ENCODE data around the gene ITLN2.

ITLN2 gene

GRCh38 chr1:160997323-160998038, 42.9 kb upstream of the ITLN2 start:
- ChIA-PET CTCF (interaction anchor here (0.5 to 4.3 kb wide), 24 partner anchors 9 to 216 kb away, joined by 3 to 60 read pairs (median 4); partner anchors contain the start of genes F11R, KLHDC9 and USF1), POLR2A (interaction anchor here (0.8 to 3.3 kb wide), 5 partner anchors 24 to 136 kb away, joined by 3 to 15 read pairs (median 5); partner anchors contain the start of genes F11R and USF1)
- Histone ChIP-seq H3K4me3 (ENCODE audit: low read depth, low read length) (no peak overlapping the region), H3K9me3 (ENCODE audit: control insufficient read depth, insufficient read depth, low read depth, low read length) (no peaks in the 10 kb centered on the region), H3K27ac (ENCODE audit: extremely low read depth, low read depth, low read length) (no peak overlapping the region), H3K4me1 (ENCODE audit: control insufficient read depth, insufficient read depth, low read length) (peaks cover 5% of the 10 kb centered on the region), H3K36me3 (ENCODE audit: control insufficient read depth in 2 of 2, insufficient read depth in 1 of 2, low read length in 2 of 2) (peaks cover 5 to 48% of the 10 kb centered on the region in 2 experiments)
- TF ChIP-seq ZNF2 (tag by site-specific recombination; IDR thresholded peaks at IDR 0.05) (0 out of 2 replicates have a peak, but pooled peaks have one; percentile 28), ZNF133 (tag by site-specific recombination; IDR thresholded peaks at IDR 0.05) (peak; percentile 99), YY2 (tag by site-specific recombination; IDR thresholded peaks at IDR 0.05) (no peak), CTCF (tag by site-specific recombination; IDR thresholded peaks at IDR 0.05) (peak; percentile 54; the same call in 1 of the 2 replicates), OSR2 (tag by site-specific recombination; IDR thresholded peaks at IDR 0.05) (peak; percentile 29; the same call in 1 of the 2 replicates), ZNF654 (tag by site-specific recombination; IDR thresholded peaks at IDR 0.05; ENCODE audit: low read depth) (peak; percentile 37), ZSCAN18 (tag by site-specific recombination; IDR thresholded peaks at IDR 0.05) (no peak), FEZF1 (tag by site-specific recombination; IDR thresholded peaks at IDR 0.05) (no peak), ZNF830 (tag by site-specific recombination; IDR thresholded peaks at IDR 0.05; ENCODE audit: low read depth) (no peak), ZNF335 (tag by site-specific recombination; conservative IDR thresholded peaks at IDR 0.05) (no peak)

- no peaks in the 10 kb centered on the region for H3K4me1 ChIP-seq (ENCODE audit: control insufficient read depth, insufficient read depth, low read length)
- no peak overlapping the region for H3K4me3 ChIP-seq (ENCODE audit: low read depth, low read length)
- ChIA-PET CTCF (interaction anchor here (0.6 to 4.3 kb wide), 10 partner anchors 8 to 460 kb away, joined by 3 to 60 read pairs (median 4); partner anchors contain the start of genes F11R, KLHDC9 and TSTD1), POLR2A (interaction anchor here (3.3 kb wide), 1 partner anchor 25 kb away, joined by 15 read pairs; the partner anchor contains the start of gene F11R)
- H3K9me3 ChIP-seq (ENCODE audit: control insufficient read depth, insufficient read depth, low read depth, low read length), result no peaks in the 10 kb centered on the region
- H3K27ac ChIP-seq (ENCODE audit: extremely low read depth, low read depth, low read length), result no peak overlapping the region
- peaks cover 5 to 43% of the 10 kb centered on the region in 2 experiments for H3K36me3 ChIP-seq (ENCODE audit: control insufficient read depth in 2 of 2, insufficient read depth in 1 of 2, low read length in 2 of 2)
- TF ChIP-seq KLF8 (tag by site-specific recombination; IDR thresholded peaks at IDR 0.05) (no peak), HOXA7 (CRISPR knock-in tag; IDR thresholded peaks at IDR 0.05; ENCODE audit: borderline replicate concordance) (no peak), ZSCAN16 (tag by site-specific recombination; IDR thresholded peaks at IDR 0.05) (no peak), HOXD13 (CRISPR knock-in tag; IDR thresholded peaks at IDR 0.05; ENCODE audit: borderline replicate concordance) (no peak), ZNF626 (tag by site-specific recombination; IDR thresholded peaks at IDR 0.05) (no peak), ZNF114 (tag by site-specific recombination; IDR thresholded peaks at IDR 0.05) (no peak), GLI4 (tag by site-specific recombination; IDR thresholded peaks at IDR 0.05) (no peak), ZSCAN5A (tag by site-specific recombination; IDR thresholded peaks at IDR 0.05) (no peak), SCRT1 (tag by site-specific recombination; IDR thresholded peaks at IDR 0.05; ENCODE audit: borderline replicate concordance) (no peak), ZNF692 (tag by site-specific recombination; IDR thresholded peaks at IDR 0.05) (no peak), KLF9 (tag by site-specific recombination; IDR thresholded peaks at IDR 0.05; ENCODE audit: low read depth) (no peak), ZNF530 (tag by site-specific recombination; IDR thresholded peaks at IDR 0.05; ENCODE audit: low read depth) (no peak), ZBTB26 (tag by site-specific recombination; optimal IDR thresholded peaks at IDR 0.05) (no peak), REPIN1 (tag by site-specific recombination; IDR thresholded peaks at IDR 0.05; ENCODE audit: low read depth) (no peak), ZNF155 (tag by site-specific recombination; IDR thresholded peaks at IDR 0.05) (no peak)
Observed at GRCh38 chr1:160996178-160996577, 41.6 kb upstream of the ITLN2 start.
